Esophagus muscularis mucosa (tissue), 4 donors: ENCODE results near the gene SLF2. TPM values are rescaled to one million over a fixed set of nuclear protein-coding genes. Genes with fewer than 3 reads are reported as not detected.

Source experiments
- DNase-seq: peaks from one replicate; pipeline ENCODE4 v3.0.0-alpha.2; 2017; ENCODE audit errors: extremely low spot score
- H3K27ac ChIP-seq, 4 donors: fragments of 200-600 bp; sonication (generic); replicated peaks in 1 of 4; 1 replicate in 3 of 4; 2 replicates in 1 of 4; pipeline ENCODE4 v1.5.1; 2016 to 2019; ENCODE audit warnings: mild to moderate bottlenecking in 1 of 4
- H3K27me3 ChIP-seq, 4 donors: fragments of 200-600 bp; sonication (generic); one replicate each; pipeline versions ENCODE4 v1.5.1 to v1.6.0; 2016 to 2019
- H3K36me3 ChIP-seq, 4 donors: fragments of 200-600 bp; sonication (generic); one replicate each; pipeline ENCODE4 v1.5.1; 2016 to 2019
- H3K4me1 ChIP-seq, 4 donors: fragments of 200-600 bp; sonication (generic); one replicate each; pipeline ENCODE4 v1.5.1; 2016 to 2019
- H3K4me3 ChIP-seq, 4 donors: fragments of 200-600 bp; sonication (generic); 1 replicate in 2 of 4; 2 replicates in 2 of 4; pipeline ENCODE4 v1.5.1; 2016 to 2019; ENCODE audit warnings: mild to moderate bottlenecking in 4 of 4, moderate library complexity in 1 of 4
- H3K9me3 ChIP-seq, 4 donors: fragments of 200-600 bp; sonication (generic); 1 replicate in 3 of 4; 2 replicates in 1 of 4; pipeline ENCODE4 v1.5.1; 2016 to 2019
- EP300 ChIP-seq: sonication (generic); formaldehyde crosslinking; IDR thresholded peaks from one replicate; pipeline ENCODE4 v1.6.1; 2017; ENCODE audit warnings: antibody characterized with exemption
- POLR2A ChIP-seq: fragments of 450-650 bp; IDR thresholded peaks from one replicate; pipeline ENCODE4 v1.6.1; 2017; ENCODE audit warnings: antibody characterized with exemption, moderate library complexity, mild to moderate bottlenecking, low read depth
- POLR2AphosphoS5 ChIP-seq, 2 donors: sonication (generic); formaldehyde crosslinking; IDR thresholded peaks; one replicate each; pipeline ENCODE4 v1.6.1; 2017; ENCODE audit warnings: antibody characterized with exemption in 2 of 2
- WGBS: methylation state at CpG from one replicate; pipeline ENCODE4 v1.1.5; 2018; 5-methylcytosine and 5-hydroxymethylcytosine counted together
- intact Hi-C: fragments of 100-400 bp; cut with DNase I; formaldehyde crosslinking; loops from one replicate; pipeline ENCODE4 v1.15.1; 2023
- total RNA-seq, 4 donors: library from RNA; depleted of rRNA; stranded (reverse); fragments of >200 nt; gene quantifications; one replicate each; pipeline versions ENCODE4 v1.1.0 to v1.2.1, GENCODE V29; 2016
- TF ChIP-seq, protein P1 (sequence below), 3 experiments: fragments of 200-600 bp in 2 of 3; fragments of 450-650 bp in 1 of 3; sonication (generic) in 2 of 3; IDR thresholded peaks; one replicate each; pipeline ENCODE4 v1.5.1; 2017 to 2019; ENCODE audit warnings: antibody characterized with exemption in 3 of 3, mild to moderate bottlenecking in 2 of 3, moderate library complexity in 1 of 3

Gene SLF2
- total RNA-seq, 4 donors from 2014 or later: 19.1 to 34.1 (median 20.8) TPM

DNA sequence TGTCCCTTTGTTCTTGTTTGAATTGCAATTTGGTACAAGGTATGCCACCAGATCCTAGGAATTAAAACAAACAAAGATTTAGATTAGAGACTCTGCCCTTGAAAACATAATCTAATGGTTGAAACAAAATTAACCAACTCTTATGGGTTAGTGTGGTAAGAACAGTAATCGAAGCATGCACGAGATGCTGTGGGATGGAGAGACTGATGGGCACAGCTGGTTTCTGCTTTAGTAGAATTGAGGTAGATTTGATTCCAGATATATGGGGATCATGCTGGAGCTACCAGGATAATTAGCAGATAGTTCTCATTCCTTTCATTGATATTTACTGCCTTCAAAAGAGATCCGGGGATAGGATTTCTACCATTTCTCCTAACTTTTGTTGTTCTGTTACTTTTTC lies 36.2 kb downstream of the SLF2 start:
- TF ChIP-seq EP300 (no peak), POLR2AphosphoS5 (IDR thresholded peaks at IDR 0.05) (no peak)
- TF ChIP-seq, protein P1, sequence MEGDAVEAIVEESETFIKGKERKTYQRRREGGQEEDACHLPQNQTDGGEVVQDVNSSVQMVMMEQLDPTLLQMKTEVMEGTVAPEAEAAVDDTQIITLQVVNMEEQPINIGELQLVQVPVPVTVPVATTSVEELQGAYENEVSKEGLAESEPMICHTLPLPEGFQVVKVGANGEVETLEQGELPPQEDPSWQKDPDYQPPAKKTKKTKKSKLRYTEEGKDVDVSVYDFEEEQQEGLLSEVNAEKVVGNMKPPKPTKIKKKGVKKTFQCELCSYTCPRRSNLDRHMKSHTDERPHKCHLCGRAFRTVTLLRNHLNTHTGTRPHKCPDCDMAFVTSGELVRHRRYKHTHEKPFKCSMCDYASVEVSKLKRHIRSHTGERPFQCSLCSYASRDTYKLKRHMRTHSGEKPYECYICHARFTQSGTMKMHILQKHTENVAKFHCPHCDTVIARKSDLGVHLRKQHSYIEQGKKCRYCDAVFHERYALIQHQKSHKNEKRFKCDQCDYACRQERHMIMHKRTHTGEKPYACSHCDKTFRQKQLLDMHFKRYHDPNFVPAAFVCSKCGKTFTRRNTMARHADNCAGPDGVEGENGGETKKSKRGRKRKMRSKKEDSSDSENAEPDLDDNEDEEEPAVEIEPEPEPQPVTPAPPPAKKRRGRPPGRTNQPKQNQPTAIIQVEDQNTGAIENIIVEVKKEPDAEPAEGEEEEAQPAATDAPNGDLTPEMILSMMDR (IDR thresholded peaks at IDR 0.05): no peak
- intact Hi-C loops: no loop called here
- H3K27me3 ChIP-seq: no peaks in the 10 kb centered on the region
- WGBS: 90% methylated on average over 3 of the region's 3 CpGs
- DNase-seq: no peak
- H3K36me3 ChIP-seq: peaks cover 71 to 100% (median 97%) of the 10 kb centered on the region in 4 donors
- H3K4me1 ChIP-seq: no peaks in the 10 kb centered on the region
- H3K4me3 ChIP-seq: no peak overlapping the region
- no peak overlapping the region for H3K27ac ChIP-seq
- no peaks in the 10 kb centered on the region for H3K9me3 ChIP-seq

DNA sequence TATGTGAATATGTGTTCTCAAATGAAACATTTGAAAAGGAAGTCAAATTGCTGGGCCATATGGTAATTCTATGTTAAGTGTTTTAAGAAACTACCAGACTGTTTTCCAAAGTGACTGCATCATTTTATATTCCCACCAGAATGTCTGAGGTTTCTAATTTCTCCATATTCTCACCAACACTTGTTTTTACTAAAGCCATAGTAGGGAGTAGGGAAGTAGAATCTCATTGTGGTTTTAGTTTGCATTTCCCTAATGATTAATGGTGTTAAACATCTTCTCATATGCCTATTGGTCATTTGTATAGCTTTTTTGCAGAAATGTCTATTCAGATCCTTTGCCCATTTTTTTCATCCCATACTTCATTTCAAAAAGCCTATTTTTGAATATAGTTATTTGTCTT lies 47.5 kb downstream of the SLF2 start:
- no peaks in the 10 kb centered on the region for H3K9me3 ChIP-seq
- peaks cover 40 to 96% (median 72%) of the 10 kb centered on the region in 4 donors for H3K36me3 ChIP-seq
- intact Hi-C loops: loop anchor here (10.0 kb wide), 1 partner anchor 55 kb away; no protein-coding TSS in a partner anchor
- no peak overlapping the region for H3K4me3 ChIP-seq
- no peaks in the 10 kb centered on the region for H3K27me3 ChIP-seq
- H3K27ac ChIP-seq: no peak overlapping the region
- DNase-seq: no peak
- no peaks in the 10 kb centered on the region for H3K4me1 ChIP-seq
- TF ChIP-seq, protein P1 (IDR thresholded peaks at IDR 0.05): no peak
- TF ChIP-seq EP300: no peak

DNA sequence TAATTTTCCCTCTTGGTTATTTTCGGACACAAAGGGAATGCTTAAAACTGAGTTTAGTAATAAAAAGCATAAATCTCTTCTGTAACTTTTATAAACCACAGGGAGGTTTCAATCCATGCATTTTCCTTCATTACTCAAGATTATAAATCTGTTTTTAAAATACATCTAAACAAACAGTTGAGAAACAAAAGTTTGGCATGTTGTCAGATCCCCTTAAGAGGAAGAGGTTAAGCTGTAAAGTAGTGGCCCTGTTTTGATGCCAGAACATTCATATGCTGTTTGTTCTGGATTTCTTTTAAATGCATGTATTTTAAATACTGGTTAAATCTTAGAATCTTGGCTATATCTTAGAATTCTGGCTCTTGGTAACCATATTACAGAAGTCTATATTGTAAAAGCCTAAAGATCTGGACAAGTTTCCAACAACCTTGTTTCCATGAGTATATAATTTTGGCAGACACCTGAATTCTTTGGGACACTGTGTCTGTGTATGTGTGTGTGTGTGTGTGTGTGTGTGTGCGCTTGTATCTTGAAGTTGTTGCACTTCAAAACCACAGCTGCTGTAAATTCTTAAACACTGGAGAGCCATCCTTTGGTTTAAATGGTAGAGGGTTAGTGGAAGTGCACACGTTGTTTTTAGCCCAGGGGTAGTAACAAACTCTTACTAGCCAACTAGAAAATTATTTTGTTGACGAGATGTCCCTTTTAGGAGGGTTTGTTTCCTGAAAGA lies 49.8 kb downstream of the SLF2 start:
- Histone ChIP-seq H3K4me3 (no peak overlapping the region), H3K27me3 (no peaks in the 10 kb centered on the region), H3K27ac (no peak overlapping the region), H3K36me3 (peaks cover 21 to 87% (median 62%) of the 10 kb centered on the region in 4 donors), H3K4me1 (no peaks in the 10 kb centered on the region), H3K9me3 (no peaks in the 10 kb centered on the region)
- intact Hi-C loops: loop anchor here (10.0 kb wide), 1 partner anchor 52 kb away; no protein-coding TSS in a partner anchor
- 75% methylated on average over 4 of the region's 4 CpGs for WGBS
- no peak for TF ChIP-seq POLR2AphosphoS5 (IDR thresholded peaks at IDR 0.05)
- no peak for TF ChIP-seq EP300
- TF ChIP-seq, protein P1 (IDR thresholded peaks at IDR 0.05): no peak
- TF ChIP-seq POLR2A: no peak
- no peak for DNase-seq

DNA sequence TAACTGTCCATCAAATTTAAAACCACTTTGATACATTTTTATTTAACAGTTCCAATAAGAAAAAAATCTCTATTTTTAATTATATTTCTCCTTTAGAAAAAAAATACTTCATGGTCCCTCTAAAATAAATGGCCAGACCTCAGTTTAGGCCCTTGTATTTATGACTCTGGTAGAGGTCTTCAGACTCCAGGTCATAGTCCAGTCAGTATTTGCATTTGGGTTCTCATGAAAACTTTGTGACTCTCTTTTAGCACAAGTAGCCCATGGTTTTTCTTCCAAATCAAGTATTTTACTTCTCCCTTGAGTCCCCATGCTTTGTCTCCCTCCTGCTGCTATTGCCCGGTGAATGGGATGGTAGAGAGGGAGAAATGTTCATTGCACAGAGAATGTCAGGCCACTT lies 51.1 kb downstream of the SLF2 start:
- Histone ChIP-seq H3K4me3 (no peak overlapping the region), H3K9me3 (no peaks in the 10 kb centered on the region), H3K4me1 (peaks cover 4 to 9% (median 6%) of the 10 kb centered on the region in 4 donors), H3K27ac (no peak overlapping the region), H3K27me3 (no peaks in the 10 kb centered on the region), H3K36me3 (peaks cover 19 to 74% (median 49%) of the 10 kb centered on the region in 4 donors)
- TF ChIP-seq, protein P1 (IDR thresholded peaks at IDR 0.05): no peak
- no peak for TF ChIP-seq EP300
- no peak for TF ChIP-seq POLR2AphosphoS5 (IDR thresholded peaks at IDR 0.05)
- no peak for TF ChIP-seq POLR2A
- intact Hi-C loops: loop anchor here (10.0 kb wide), 1 partner anchor 51 kb away; no protein-coding TSS in a partner anchor
- no peak for DNase-seq
- 94% methylated on average over 1 of the region's 1 CpG for WGBS
